HFF-Myc (cell line): ENCODE data around the gene UBE4B.

Source experiments
- DNase-seq: peaks from one replicate; pipeline ENCODE4 v3.0.0-alpha.2; 2011; ENCODE audit warnings: low read depth; ENCODE audit errors: extremely low read depth
- H3K4me3 ChIP-seq: replicated peaks from 2 replicates; pipeline ENCODE4 v1.5.1; 2011; ENCODE audit warnings: low read depth, mild to moderate bottlenecking, control low read depth, low read length
- CTCF ChIP-seq: IDR thresholded peaks from 2 replicates; pipeline ENCODE4 v1.5.1; 2012; ENCODE audit warnings: mild to moderate bottlenecking, low read depth, low read length, control low read depth; ENCODE audit errors: missing control alignments

The UBE4B gene

DNA sequence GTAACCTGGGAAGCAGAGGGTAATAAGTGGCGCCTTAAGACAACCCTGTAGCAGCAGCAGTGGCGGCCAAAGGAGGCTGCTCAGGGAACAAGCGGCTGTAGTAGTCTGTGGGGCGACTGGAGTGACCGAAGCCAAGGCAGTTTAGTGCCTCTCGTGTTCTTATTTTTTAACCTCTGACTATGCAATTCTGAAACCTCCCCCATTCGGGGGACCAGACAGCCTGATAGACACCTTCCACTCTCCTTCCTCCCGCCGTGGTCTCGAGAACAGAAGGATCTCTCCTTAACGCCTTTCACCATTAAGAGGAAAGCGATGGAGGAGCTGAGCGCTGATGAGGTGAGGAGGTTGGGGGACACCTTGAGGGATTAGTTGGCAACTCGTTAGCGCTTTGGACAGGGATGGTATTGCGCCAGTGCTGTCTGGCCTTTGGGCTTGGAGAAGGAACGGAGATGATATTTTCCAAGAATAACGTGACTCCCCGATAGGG is 644 bp downstream of the UBE4B start:
- H3K4me3 ChIP-seq, result peak overlapping the region; percentile 97
- no peak for DNase-seq
- TF ChIP-seq CTCF, result no peak

- no peak overlapping the region for H3K4me3 ChIP-seq
- DNase-seq, result no peak
- no peak for TF ChIP-seq CTCF
Measured at GRCh38 chr1:10042746-10043145, 10.0 kb downstream of the UBE4B start.

GRCh38 chr1:10045480-10046355 is 13.0 kb downstream of the UBE4B start:
- TF ChIP-seq CTCF, result no peak
- DNase-seq, result no peak
- no peak overlapping the region for H3K4me3 ChIP-seq

- DNase-seq, result no peak
- TF ChIP-seq CTCF, result no peak
- H3K4me3 ChIP-seq, result no peak overlapping the region
Measured at GRCh38 chr1:10046356-10047085, 13.8 kb downstream of the UBE4B start.

DNA sequence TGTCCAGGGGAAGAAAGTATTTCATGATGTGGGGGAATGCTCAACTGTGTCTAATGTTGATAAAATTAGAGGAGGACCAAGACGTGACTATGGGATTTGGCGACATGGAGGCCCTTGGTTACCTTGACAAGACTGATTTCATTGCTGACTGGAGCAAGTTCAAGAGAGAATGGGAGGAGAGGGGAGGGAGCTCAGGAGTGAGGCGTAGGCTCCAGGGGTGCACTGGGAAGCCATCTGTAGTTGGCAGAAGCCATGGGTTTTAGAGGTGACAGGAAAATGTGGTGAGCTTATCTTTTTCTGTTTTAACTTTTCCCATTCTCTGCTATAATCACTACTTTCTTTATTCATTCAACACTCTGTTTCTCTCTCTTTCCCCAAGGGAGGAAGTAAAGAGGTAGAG is 15.8 kb downstream of the UBE4B start:
- no peak for DNase-seq
- no peak overlapping the region for H3K4me3 ChIP-seq
- no peak for TF ChIP-seq CTCF

GRCh38 chr1:10050611-10051010 is 17.9 kb downstream of the UBE4B start:
- H3K4me3 ChIP-seq, result no peak overlapping the region
- DNase-seq, result no peak
- TF ChIP-seq CTCF, result no peak
